Measurements from ENCODE around the gene RPTOR.

Gene RPTOR

DNA sequence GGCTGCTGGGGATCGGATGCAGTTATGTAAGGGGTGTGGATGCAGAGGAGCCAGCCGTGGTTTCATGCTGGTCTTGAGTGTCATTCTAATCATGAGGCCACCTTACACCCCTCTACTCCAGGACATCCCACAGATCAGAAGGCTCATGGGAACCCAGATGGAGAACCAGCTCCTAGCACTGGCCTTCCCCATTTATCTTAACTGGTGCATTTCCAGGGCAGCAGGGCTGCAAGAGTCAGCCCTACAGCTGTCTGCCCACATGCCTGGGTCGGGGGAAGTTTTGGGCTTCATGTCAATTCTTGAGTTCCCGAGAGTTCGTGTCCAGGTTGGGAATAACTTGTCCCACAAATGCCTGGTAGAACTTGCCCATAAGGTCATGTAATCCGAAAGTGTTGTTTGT lies 29.1 kb downstream of the RPTOR start:
- Histone ChIP-seq H3K4me3 (ENCODE audit: low read length) (no peak overlapping the region), H3K27me3 (ENCODE audit: low read depth, low read length) (no peaks in the 10 kb centered on the region), H4K20me1 (ENCODE audit: insufficient read depth, low read length) (peaks cover 47% of the 10 kb centered on the region), H3K9ac (ENCODE audit: low read length) (no peak overlapping the region), H2AFZ (ENCODE audit: low read depth, low read length) (no peak overlapping the region), H3K4me1 (ENCODE audit: low read length) (peaks cover 3% of the 10 kb centered on the region; the same call in 1 of the 2 replicates), H3K9me3 (ENCODE audit: insufficient read depth, low read length) (no peaks in the 10 kb centered on the region), H3K36me3 (replicated peaks; ENCODE audit: low read depth, low read length) (peaks cover 7% of the 10 kb centered on the region), H3K27ac (ENCODE audit: low read length) (no peak overlapping the region), H3K4me2 (ENCODE audit: low read length) (no peak overlapping the region), H3K79me2 (ENCODE audit: low read length) (peaks cover 78% of the 10 kb centered on the region)
- TF ChIP-seq EZH2phosphoT487 (IDR thresholded peaks at IDR 0.05; ENCODE audit: low read depth): no peak
- TF ChIP-seq, protein P1, sequence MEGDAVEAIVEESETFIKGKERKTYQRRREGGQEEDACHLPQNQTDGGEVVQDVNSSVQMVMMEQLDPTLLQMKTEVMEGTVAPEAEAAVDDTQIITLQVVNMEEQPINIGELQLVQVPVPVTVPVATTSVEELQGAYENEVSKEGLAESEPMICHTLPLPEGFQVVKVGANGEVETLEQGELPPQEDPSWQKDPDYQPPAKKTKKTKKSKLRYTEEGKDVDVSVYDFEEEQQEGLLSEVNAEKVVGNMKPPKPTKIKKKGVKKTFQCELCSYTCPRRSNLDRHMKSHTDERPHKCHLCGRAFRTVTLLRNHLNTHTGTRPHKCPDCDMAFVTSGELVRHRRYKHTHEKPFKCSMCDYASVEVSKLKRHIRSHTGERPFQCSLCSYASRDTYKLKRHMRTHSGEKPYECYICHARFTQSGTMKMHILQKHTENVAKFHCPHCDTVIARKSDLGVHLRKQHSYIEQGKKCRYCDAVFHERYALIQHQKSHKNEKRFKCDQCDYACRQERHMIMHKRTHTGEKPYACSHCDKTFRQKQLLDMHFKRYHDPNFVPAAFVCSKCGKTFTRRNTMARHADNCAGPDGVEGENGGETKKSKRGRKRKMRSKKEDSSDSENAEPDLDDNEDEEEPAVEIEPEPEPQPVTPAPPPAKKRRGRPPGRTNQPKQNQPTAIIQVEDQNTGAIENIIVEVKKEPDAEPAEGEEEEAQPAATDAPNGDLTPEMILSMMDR (IDR thresholded peaks at IDR 0.05; ENCODE audit: low read depth, low read length): no peak

DNA sequence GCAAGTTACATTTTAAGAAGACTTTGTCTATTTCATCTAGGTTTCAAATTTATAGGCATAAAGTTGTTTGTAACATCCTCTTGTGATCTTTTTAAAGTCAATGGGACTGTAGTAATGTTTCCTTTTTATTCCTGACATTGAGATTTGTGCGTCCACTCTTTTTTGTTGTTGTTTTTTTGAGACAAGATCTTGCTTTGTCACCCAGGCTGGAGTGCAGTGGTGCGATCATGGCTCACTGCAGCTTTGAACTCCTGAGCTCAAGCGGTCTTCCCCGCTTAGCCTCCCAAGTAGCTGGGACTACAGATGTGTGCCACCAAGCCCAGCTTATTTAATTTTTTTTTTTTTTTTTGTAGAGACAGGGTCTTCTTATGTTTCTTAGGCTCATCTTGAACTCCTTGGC lies 29.9 kb downstream of the RPTOR start:
- TF ChIP-seq EZH2phosphoT487 (IDR thresholded peaks at IDR 0.05; ENCODE audit: low read depth): no peak
- TF ChIP-seq, protein P1 (IDR thresholded peaks at IDR 0.05; ENCODE audit: low read depth, low read length): no peak
- Histone ChIP-seq H3K4me2 (ENCODE audit: low read length) (no peak overlapping the region), H3K4me3 (ENCODE audit: low read length) (no peak overlapping the region), H3K27ac (ENCODE audit: low read length) (no peak overlapping the region), H4K20me1 (ENCODE audit: insufficient read depth, low read length) (peaks cover 42% of the 10 kb centered on the region), H3K4me1 (ENCODE audit: low read length) (peaks cover 3% of the 10 kb centered on the region; the same call in 1 of the 2 replicates), H3K9me3 (ENCODE audit: insufficient read depth, low read length) (no peaks in the 10 kb centered on the region), H3K79me2 (ENCODE audit: low read length) (peaks cover 71% of the 10 kb centered on the region), H3K9ac (ENCODE audit: low read length) (no peak overlapping the region), H3K36me3 (replicated peaks; ENCODE audit: low read depth, low read length) (peaks cover 7% of the 10 kb centered on the region), H2AFZ (ENCODE audit: low read depth, low read length) (no peak overlapping the region), H3K27me3 (ENCODE audit: low read depth, low read length) (no peaks in the 10 kb centered on the region)

DNA sequence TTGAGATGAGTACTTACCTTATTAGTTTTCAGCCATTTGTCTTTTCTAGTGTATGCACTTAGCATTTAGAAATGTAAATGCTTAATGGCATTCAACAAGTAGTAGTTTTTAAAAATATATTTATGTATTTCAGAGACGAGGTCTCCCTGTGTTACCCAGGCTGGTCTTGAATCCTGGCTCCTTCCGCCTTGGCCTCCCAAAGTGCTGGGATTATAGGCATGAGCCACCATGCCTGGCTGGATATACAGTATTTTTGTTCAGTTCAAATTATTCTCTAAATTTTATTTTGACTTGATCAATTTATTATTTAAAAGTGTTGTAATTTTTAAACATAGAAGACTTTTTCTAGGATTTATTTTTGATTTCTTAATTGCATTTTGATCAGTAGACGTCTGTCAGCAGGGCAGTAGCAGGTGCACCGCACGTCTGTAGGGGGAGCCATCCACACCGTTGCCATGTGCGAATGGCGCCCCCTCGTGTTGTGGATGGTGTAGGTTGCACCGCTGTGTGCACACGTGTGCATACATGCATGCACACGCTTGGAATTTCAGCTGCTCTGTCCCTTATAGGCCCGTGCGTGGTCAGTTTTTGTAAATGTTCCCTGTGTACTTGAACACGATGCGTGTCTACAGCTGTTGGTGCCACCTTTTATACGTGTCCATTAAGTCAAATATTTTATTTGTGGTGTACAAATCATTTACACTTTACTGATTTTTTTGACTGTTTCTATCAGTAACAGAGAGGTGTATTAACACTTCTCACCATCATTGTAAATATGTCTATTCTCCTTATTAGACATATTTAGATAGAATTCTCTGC lies 30.6 kb downstream of the RPTOR start:
- Histone ChIP-seq H3K4me2 (ENCODE audit: low read length) (peak overlapping the region; percentile 53), H3K79me2 (ENCODE audit: low read length) (peaks cover 64% of the 10 kb centered on the region), H2AFZ (ENCODE audit: low read depth, low read length) (no peak overlapping the region)

More for the DNA sequence above, 30.6 kb downstream of the RPTOR start:
- H3K27ac ChIP-seq (ENCODE audit: low read length): no peak overlapping the region
- peaks cover 7% of the 10 kb centered on the region for H3K36me3 ChIP-seq (replicated peaks; ENCODE audit: low read depth, low read length)
- H3K4me3 ChIP-seq (ENCODE audit: low read length): no peak overlapping the region
- H3K9me3 ChIP-seq (ENCODE audit: insufficient read depth, low read length): no peaks in the 10 kb centered on the region
- H3K4me1 ChIP-seq (ENCODE audit: low read length): peaks cover 3% of the 10 kb centered on the region; the same call in 1 of the 2 replicates
- H3K9ac ChIP-seq (ENCODE audit: low read length): no peak overlapping the region
- no peaks in the 10 kb centered on the region for H3K27me3 ChIP-seq (ENCODE audit: low read depth, low read length)
- TF ChIP-seq EZH2phosphoT487 (IDR thresholded peaks at IDR 0.05; ENCODE audit: low read depth): no peak
- TF ChIP-seq, protein P1 (IDR thresholded peaks at IDR 0.05; ENCODE audit: low read depth, low read length): peak; percentile 100
- H4K20me1 ChIP-seq (ENCODE audit: insufficient read depth, low read length): peaks cover 40% of the 10 kb centered on the region
